Measurements from ENCODE around the gene PPP5C. TPM values are rescaled to one million over a fixed set of nuclear protein-coding genes. Genes with fewer than 3 reads are reported as not detected.

The PPP5C gene
- total and polyA plus RNA-seq, 2 of the 13 experiments (the other 11 are each of a cell fraction or from before 2014, with no cell fraction given): 41.6 to 67.9 TPM

DNA sequence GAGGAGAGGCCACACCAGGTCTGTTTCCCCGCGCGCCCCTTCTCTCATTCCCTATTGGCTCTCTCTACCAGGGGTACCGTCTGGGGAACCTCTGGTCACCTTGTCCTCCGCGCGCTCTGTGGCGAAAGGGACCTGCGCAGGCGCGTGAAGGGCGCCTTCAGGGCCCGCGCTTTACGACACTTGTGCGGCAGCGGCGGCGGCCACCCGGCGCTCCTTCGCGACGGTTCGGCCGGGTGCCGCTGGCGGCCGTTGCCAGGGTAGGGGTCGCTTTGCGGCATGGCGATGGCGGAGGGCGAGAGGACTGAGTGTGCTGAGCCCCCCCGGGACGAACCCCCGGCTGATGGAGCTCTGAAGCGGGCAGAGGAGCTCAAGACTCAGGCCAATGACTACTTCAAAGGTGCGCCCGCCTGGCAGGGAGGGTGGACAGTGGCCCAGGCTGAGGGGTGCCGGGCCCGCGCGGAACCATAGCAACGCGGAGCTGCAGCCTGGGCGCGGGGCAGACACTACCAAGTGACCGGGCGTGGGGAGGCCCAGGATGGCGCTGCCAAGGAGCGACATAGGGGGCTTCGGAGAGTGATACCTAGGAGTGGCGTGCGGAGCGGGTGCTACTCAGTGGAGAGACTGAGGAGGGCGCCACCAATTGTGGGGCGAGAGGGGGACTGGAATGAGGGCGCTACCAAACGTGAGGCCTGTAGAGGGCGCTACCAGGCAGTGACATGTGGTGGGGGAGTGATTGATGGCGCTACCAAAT is at the start of gene PPP5C (continued):
- TF ChIP-seq POLR2AphosphoS5 (IDR thresholded peaks at IDR 0.05; ENCODE audit: low read depth, low read length) (peak; percentile 84), PAX8 (CRISPR knock-in tag; IDR thresholded peaks at IDR 0.05; ENCODE audit: borderline replicate concordance) (0 out of 2 replicates have a peak, but pooled peaks have one; percentile 74), ZNF546 (CRISPR knock-in tag; conservative IDR thresholded peaks at IDR 0.05) (peak; percentile 77), TIGD3 (CRISPR knock-in tag; IDR thresholded peaks at IDR 0.05; ENCODE audit: borderline replicate concordance) (no peak), FOXM1 (CRISPR knock-in tag; IDR thresholded peaks at IDR 0.05) (no peak), RFX1 (IDR thresholded peaks at IDR 0.05) (peak; percentile 86), CBFB (CRISPR knock-in tag; IDR thresholded peaks at IDR 0.05) (0 out of 2 replicates have a peak, but pooled peaks have one; percentile 16), NRL (CRISPR knock-in tag; IDR thresholded peaks at IDR 0.05; ENCODE audit: borderline replicate concordance) (0 out of 2 replicates have a peak, but pooled peaks have one; percentile 74), KAT8 (CRISPR knock-in tag; IDR thresholded peaks at IDR 0.05) (peak; percentile 72; the same call in 1 of the 2 replicates), EP300 (IDR thresholded peaks at IDR 0.05; ENCODE audit: low read depth in 2 of 2, low read length in 2 of 2) (no peak), EP300 (CRISPR knock-in tag; IDR thresholded peaks at IDR 0.05; ENCODE audit: borderline replicate concordance) (no peak), SRSF1 (optimal IDR thresholded peaks at IDR 0.05; ENCODE audit: low read depth, low read length) (peak; percentile 52), KLF6 (CRISPR knock-in tag; IDR thresholded peaks at IDR 0.05) (no peak), ZNF776 (CRISPR knock-in tag; IDR thresholded peaks at IDR 0.05) (peak; percentile 74), TFDP2 (CRISPR knock-in tag; IDR thresholded peaks at IDR 0.05) (peak; percentile 92), ZNF550 (CRISPR knock-in tag; IDR thresholded peaks at IDR 0.05; ENCODE audit: borderline replicate concordance) (peak; percentile 83; the same call in 1 of the 2 replicates), ZMYM2 (CRISPR knock-in tag; IDR thresholded peaks at IDR 0.05) (no peak), ZNF260 (CRISPR knock-in tag; IDR thresholded peaks at IDR 0.05; ENCODE audit: borderline replicate concordance, low read depth) (no peak), BRCA1 (CRISPR knock-in tag; IDR thresholded peaks at IDR 0.05) (no peak), ZKSCAN5 (CRISPR knock-in tag; IDR thresholded peaks at IDR 0.05) (no peak)
- TF ChIP-seq, protein P1, sequence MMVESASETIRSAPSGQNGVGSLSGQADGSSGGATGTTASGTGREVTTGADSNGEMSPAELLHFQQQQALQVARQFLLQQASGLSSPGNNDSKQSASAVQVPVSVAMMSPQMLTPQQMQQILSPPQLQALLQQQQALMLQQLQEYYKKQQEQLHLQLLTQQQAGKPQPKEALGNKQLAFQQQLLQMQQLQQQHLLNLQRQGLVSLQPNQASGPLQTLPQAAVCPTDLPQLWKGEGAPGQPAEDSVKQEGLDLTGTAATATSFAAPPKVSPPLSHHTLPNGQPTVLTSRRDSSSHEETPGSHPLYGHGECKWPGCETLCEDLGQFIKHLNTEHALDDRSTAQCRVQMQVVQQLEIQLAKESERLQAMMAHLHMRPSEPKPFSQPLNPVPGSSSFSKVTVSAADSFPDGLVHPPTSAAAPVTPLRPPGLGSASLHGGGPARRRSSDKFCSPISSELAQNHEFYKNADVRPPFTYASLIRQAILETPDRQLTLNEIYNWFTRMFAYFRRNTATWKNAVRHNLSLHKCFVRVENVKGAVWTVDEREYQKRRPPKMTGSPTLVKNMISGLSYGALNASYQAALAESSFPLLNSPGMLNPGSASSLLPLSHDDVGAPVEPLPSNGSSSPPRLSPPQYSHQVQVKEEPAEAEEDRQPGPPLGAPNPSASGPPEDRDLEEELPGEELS (CRISPR knock-in tag; IDR thresholded peaks at IDR 0.05): peak; percentile 3; the same call in 1 of the 2 replicates
